ENCODE results near the gene MAP3K14.
A peak's percentile ranks its signal among the peaks of the same experiment; 100 is the strongest.

Gene MAP3K14

DNA sequence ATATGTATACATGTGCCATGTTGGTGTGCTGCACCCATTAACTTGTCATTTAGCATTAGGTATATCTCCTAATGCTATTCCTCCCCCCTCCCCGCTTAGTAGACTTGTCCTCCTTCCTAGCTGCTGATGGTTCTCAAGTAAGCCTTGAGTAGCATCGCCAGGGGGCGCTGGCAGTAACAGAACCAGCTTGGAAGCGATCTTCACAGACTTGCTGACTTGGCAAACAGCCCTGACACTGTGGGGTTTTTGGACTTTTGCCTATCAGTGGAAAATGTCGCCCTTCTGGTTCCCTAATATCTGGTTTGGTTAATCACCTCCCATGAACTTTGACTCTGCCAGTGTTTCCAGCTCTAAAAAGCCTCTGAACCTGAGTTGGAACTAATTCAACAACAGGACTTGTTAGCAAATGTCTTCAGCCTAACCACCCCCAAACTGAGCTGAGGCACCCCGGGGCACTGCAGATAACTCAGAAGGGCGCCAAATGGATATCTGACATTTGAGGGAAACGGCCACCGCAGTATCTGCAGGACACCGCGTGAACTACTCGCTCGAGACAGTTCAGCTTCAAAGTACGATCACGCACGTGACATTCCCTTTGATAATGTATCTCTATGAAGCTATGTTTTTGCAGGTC is 39.5 kb downstream of the MAP3K14 start:
- DNase-seq = peak; percentile 88

DNA sequence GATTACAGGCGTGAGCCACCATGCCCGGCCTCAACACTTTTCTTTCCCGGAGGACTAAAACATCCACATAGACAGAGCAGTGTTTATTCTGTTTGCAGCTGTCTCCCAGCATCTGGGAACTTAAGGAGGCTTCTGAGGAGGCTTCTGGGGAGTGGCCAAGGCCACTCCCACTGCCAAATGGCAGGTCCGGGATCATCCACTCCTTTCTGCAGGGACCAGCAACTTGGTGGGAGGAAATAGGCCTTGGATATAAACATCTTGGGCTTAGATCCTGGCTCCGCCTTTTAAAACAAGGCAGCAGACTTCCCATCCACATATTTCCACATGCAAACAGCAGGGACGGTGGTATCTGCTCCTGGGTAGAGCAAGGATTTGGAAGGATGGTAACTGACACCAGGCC is 40.8 kb downstream of the MAP3K14 start:
- DNase-seq = no peak

DNA sequence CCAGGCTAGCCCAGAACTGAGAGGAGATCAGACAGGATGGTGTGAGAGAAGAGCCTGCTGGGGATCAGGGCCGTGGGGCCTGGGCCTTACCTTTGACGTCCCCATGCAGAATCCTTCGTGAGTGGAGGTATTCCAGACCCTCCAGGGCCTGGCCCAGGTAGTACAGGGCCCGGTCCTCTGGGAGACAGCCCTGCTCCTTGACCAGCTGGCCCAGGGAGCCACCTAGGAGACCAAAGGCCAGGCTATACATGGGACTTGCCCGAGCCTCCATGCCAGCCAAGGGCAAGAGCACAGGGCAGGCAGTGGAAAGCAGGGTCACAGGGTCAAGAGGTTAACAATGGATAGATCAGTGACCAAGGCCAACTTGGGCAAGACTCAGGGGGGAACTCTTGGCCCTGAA is 42.8 kb downstream of the MAP3K14 start:
- DNase-seq = no peak

DNA sequence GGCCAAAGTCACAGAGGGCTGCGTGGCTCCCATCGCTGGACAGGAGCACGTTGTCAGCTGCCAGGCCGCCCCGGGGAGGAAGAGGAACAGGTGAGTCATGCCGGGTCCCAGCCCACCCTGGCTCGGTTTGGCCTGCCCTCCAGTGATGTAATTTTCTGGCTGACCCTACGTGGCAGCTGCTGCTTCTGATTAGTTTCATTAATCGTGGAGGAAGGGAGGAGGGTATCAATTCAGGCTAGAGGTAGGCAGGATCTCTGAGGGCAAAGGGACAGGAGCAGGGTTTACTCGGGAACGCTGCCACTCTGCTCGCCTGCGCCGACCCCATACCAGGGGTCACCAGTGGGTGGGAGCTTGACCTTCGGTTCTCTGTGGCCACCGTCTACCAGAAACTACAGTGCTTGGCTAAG is 43.3 kb downstream of the MAP3K14 start:
- no peak for DNase-seq

DNA sequence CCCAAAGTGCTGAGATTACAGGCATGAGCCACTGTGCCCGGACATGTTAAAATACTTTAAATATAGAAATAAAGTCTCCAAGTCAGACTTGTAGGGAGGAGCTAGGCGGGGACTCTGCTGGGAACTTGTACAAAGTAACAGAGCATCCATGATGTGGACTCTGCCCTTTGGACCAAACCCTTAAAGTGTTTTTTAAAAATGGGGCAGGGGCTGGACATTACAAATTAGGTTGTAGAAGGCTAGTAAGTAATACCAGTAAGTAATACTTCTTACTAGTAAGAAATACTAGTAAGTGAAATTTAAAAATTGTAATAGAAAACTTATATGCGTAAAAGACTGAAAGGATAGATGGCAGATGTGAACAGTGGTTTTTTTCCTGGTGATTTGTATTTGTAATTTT is 45.2 kb downstream of the MAP3K14 start:
- no peak for DNase-seq

DNA sequence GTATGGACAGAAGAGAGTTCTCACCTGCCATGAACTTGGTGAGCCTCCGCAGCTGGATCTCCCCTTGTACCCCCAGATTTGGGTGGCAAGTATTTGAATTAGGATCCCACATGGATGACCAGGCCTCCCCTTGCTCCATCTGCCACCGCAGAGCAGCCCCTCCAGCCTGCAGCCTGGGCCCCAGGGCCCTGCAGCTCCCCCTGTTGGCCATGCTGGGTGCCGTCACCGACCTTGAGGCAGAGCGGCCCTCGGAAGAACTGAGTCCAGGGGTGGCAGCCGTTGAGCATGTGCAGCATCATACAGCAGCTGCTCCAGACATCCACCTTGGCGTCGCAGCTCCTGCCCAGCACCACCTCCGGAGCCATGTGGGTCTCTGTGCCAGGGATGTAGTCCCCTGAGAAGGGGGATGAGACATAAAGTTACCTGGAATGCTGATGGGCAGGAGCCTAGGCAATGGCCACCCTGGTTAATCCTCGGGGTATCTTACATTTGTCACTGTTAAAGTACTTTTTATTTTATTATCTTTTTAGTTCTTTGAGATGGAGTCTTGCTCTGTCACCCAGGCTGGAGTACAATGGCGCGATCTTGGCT is 45.9 kb downstream of the MAP3K14 start:
- DNase-seq = no peak

DNA sequence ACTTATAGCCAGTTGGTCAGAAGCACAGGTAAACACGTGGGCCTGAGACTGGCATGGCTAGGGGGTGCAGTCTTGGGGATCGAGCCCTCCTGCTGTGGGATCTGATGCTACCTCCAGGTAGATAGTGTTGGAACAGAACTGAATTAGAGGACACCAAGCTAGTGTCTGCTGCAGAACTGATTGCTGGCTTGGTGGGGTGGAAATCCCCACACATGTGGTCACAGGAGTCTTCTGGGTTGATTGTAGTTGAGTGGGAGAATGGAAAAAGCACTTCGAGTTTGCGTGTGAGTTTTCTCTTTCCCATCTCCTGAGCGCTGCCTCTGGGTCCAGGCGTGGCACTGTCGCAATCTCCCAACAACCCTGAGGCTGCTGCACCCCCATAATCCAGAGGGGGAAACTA is 46.9 kb downstream of the MAP3K14 start:
- no peak for DNase-seq

DNA sequence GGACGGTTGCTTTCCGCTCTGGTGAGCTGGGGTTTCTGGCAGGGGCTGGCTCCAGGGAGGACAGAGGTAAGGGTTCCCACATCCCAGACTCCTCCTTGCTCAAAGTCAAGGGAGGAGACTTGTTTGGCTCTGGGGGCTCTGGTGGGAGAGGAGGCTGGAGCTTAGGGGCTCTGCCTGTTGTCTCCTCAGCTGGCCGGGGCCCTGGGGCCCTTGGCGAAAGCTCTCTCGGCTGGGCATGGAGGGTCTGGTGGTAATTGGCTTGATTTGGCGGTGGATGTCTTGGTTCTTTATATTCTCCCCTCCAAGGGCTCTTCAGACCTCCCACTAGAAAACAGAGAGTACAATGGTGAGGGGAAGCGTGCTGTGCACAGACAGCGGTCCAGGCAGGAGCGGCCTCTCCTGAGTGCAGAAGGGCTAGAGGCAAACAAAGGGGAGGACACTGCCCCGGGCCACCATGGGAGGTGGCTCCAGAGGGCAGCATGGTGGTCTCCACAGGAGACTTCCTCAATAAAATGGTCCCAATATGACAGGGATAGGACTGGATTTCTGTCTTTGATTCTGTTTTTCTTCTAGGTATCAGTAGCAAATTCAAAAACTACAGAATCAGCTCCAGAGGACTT is 49.3 kb downstream of the MAP3K14 start:
- no peak for DNase-seq

DNA sequence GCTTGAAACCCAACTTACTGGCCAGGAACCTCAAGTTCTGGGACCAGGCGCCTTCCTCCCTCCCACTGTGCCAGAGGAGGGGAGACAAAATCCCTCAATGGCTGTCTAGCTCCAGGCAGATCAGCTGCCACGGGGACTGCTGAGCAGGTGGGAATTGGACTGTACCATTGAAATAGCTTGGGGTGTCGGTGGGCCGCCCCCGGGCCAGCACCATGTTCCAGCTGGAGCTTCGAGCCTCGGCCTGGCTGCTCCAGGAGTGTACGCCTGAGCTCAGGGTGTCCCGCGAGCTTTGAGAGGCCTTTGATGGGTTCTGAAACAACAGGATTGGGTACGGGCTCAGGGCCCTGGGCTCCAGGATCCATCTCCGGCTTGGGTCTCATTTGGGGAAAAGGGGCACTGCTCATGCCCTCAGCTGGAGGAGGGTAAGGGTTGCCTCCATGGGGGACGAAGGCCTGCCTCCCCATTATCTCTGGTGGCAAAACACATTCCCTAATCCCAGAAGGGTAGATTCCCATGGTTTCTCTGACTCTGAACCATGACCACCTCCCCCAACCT is 50.4 kb downstream of the MAP3K14 start:
- no peak for DNase-seq

DNA sequence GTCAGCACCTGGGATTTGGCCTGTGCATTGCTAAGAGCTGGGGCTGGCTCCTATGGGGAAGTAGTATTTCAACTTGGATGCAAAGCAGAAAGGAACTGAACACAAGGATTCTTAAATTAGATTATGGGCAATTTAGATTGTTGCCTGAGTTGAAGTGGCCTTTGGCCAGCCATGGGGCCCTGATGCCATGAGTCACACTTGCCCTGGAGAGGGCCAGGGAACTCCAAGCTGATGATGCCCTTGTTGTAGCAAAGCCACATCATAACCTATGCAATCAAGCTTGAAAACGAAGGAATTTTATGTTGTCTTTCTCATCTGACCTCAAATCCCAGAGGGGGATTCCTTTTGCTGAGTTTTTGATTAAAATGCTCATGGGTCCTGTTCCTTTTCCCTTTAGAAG is 51.0 kb downstream of the MAP3K14 start:
- DNase-seq = no peak

DNA sequence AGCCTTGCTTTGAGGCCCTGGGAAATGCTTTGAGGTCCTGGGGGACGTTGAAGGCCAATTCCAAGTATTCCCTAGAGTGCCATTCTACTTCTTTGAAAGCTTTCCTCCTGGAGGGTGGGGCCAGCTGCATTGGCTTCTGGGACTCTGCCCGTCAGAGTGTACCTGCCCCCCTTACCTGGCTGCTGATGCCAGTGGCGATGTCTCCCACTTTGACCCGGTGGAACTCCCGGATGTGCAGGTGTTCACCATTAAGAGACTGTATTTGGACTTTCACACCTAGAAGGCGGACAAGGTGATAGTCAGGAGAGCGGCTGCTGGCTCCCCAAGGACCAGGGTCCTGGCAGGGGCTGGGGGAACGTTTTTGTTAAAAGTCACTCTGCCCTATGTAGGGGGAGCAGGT is 51.8 kb downstream of the MAP3K14 start:
- no peak for DNase-seq

DNA sequence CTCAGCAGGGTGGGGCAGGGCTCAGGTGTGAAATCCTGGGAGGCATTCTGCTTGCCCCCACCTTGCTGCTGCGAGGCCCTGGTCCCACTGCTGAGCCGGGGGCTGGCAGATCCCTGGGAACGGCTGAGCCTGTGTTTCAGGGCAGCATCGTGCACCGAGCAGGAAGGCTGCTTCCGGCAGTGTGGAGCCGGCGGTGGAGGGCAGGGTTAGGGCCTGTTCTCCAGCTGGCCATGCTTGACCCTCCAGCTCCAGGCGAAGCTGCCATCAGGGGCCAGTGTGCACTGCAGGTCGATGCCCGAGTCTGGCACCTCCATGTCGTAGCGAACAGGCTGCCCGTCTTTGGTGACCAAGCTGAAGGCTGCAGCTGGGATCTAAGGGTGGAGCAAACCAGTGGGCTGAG is 52.4 kb downstream of the MAP3K14 start:
- no peak for DNase-seq

DNA sequence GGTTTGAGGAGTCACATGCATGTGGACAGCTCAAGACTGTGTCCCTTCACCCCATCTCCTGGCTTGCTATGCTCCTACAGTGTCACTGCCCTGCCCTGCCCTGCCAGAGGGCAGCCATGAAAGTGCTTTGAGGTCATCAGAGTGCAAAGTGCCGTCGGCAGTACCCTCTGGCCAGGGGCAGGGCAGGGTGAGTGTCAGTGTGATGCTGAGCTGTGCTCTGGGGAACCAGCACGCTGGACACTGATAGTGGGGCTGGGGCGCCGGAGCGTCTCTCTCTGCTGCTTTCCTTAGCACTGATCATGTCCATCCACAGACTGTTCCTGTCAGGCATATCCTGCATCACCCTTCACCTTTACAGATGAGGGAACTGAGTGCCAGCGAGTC is 53.4 kb downstream of the MAP3K14 start:
- DNase-seq = no peak

DNA sequence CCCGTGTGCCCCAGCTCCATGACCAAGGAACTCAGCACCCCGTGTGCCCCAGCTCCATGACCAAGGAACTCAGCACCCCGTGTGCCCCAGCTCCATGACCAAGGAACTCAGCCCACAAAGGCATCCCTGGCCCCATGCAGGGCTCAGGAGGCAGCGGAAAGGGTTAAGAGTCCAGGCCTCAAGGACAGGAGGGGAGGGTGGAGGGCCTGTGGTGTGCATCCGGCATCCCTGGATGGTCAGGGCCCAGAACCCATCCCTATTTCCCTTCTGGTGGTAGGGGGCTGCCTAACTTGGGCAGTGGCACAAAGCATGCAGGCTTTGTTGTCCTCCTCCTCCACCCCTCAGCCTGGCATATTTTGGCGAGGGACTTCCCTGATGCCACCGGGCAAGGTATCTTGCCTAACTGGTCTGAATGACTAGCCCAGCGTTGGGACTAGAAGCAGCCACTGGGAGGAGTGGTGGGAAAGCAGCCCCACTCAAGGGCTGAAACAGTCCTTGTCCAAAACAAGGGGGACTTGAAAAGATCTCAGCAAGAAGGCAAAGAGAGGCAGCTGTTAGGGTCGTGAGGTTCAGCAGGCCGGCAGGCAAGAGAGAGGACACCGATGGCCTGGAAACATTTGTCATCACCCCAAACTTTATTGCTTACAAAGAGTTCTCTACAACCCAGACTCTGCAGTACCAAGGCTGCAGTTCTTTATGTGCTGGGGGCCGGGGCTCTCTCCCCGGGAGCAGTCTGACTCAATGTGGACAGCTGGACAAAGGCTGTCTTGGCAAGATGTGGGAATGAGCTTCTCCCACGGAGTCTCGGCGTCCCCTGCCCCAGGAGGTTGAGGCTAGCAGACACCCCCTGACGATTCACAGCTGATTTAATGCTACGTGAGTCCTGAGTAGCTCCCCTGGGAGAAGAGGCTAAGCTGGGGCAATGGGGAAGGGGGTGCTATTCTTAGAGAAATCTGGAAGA is 54.0 kb downstream of the MAP3K14 start:
- no peak for DNase-seq

DNA sequence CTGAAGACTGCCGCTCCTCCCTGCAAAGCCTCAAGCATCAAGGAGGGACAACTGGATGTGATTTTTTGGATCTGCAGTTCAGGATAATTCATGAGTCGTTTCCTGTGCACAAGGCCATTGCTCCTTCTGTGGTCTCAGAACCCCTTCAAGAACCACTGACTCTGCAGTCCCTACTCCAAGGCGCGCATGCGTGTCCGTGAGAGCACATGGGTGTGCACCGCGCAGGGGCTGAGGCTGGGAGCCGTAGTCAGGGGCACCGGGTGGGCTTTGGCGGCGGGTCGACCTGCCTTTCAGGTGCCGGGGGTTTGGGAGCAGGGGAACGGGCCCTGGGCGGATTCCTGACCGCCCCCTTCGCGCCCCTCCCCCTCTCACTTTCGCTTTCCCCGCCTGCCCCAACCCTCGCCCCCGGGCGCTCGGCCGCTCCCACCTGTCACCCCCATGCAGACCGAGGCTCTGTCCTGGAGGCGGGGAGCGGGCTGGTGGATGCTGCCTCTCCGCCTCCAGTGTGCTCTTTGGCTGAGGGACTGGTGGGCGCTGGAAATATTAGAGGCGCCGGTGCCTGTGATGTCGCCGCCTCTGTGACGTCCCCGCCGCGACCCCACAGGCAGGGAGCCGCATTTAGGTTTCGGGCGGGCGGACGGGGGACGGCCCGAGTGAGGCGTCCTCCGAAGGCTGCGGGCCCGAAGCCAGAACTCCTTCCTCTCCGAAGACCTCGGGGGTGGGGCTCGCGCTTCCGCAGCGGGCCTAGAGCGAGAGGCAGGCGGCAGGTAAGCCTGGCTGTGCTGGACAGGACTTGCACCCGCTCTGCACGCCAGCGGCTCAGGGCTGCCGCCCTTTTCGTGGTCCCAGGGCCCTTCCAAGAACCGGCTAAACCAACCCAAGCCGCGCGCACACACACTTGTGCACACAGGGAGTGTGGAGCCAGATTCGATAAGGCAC is 55.0 kb downstream of the MAP3K14 start, which contains the start of gene SPATA32:
SPATA32 (minus strand) TSS at position 518 of the 939 bp plus-strand sequence; CDS start at position 440, 78 bp downstream.
- no peak for DNase-seq

DNA sequence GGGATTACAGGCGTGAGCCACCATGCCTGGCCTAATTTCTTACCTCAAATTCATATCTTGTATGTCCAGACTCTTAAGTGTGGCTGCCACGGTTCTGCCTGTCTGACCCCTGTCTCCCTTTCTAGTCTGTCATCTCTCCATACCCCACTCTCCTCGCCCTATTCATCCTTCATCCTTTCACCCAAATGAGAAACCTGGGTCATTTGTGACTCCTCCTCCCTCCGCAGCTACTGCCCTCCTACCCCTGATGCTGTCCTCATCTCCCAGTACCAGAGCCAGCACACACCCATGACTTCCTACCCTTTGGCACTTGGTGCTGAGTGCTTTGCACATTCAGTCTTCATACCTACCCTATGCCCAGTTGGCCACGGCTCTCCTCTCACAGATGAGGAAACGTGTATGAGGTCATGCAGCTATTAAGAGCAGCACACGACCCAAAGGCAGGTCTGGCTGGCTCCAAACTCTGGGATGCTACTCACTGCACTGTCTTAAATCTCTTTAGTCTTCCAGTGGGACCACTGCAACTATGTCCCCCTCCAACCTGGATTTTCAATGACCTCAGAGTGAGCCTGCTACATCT is 56.5 kb downstream of the MAP3K14 start:
- DNase-seq = no peak

DNA sequence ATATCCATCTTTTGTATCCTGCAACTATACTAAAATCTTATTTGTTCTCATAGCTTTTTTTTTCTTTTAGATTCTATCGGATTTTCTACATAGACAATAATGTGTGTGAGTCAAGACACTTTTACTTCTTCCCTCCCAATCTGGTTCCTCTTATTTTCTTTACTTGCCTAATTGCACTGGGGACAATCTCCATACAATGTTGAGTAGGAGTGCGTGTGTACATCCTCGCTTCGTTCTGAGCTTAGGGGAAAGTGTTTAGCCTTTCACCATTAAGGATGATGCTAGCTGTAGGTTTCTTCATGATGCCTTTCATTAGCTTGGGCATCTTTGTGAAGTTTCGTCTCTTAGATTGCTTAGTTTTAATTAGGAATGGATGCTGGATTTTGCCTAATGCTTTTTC is 57.8 kb downstream of the MAP3K14 start:
- no peak for DNase-seq

DNA sequence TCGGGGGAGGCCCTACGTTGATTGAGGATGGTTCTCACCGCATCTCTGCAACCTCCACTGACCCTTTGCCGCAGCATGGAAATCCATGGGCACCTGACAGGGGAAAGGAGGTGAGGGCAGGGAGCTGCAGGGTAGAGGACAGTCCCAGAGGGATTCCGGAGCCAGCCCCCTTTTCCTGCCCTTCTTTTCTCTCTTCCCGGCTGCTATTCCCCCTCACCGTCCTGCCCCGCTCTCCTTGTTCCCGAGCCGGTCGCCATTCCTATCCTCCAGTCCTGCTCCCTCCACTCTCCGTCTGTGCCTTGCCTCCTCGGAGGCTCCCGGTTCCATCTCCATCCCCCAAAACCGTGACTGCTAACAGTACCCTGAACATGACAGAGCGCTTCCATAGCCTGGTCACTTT is 59.7 kb downstream of the MAP3K14 start:
- DNase-seq = no peak

DNA sequence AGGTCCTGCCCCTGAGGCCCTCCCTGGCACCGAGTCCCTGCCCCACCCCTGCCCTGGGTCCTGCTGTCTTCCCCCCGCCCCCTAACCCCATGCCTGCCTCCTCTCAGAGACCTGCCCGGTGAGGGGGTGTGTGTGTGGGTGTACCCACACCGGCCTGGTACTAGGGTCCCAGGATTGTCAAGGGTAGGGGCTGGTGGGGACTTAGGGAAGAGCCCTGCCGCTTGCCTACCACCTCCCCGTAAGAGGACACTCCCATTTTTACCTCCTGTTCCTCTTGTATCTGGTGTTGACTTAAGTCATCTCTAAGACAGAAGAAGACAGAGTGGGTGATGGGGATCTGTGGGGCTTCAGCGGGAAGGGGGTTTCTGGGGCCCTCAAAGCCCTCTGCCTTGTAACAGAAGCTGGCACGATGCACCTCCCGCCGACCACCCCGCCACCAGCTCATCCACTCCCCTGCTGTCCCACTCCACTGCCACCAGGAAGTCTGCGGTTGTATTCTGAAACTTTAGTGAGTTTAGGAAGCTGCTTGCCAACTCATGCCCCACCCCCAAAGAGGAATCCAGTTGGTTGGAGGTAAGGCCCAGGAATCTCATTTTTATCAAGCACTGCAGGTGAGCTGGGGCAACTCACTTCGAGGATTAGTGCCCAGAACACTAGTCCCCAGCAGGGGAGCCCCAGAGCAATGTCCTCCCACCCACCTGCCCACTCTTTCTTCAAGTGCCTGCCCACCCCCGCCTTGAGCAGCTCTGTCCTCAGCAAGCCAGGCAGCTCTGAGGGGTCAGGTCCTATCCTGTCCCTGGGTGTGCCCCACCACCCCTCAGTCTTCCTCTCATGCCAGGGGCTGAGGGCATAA is 60.5 kb downstream of the MAP3K14 start:
- DNase-seq = no peak

DNA sequence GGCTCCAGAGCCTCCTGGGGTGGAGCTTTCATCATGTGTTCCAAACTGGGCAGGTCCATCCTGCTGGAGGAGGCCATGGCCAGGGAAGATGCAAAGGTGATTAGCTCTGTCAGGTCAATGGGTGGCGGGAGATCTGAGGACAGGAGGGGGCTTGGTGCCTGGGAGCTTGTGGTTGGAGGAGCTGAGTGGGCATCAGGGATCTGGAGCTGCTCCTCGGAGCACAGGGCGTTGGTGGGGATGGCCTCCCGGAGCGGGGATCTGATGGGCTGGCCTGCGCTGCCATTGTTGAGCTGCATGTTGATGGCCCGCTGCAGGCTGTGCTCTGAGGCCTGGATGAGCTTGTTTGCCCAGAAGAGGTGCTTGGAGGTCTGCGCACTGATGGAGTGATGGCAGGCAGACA is 61.5 kb downstream of the MAP3K14 start:
- DNase-seq = no peak

DNA sequence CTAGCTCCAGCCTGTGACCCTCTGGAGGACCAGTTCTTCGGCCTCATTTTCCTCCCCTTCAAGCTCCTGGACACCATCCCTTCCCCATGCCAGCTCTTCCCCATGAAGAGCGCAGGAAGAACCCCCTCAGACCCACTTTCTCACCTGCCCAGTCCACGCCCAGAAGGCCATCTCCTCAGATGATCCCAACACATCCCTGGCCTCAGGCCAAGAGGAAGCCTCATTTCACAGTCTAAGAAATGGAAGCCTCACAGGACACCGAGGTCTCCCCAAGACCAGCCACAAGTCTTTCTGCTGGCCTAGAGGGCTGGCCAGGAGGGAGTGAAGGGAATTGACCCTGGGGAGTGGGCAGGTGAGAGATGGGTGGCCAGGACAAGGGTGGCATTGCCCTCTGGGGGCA is 62.9 kb downstream of the MAP3K14 start:
- DNase-seq = no peak

Data from NCI-H1092 treated with DMSO at 0.1 percent for 48 hours (cell line).